Natural killer cell (primary cell): Measurements from ENCODE around the gene CSNK1A1. TPM values are rescaled to one million over a fixed set of nuclear protein-coding genes. Genes with fewer than 3 reads are reported as not detected.

Experiments
- ATAC-seq, 3 donors: fragments of 150-1000 bp in 2 of 3; fragments of 200-7000 bp in 1 of 3; cut with Tn5 transposase; 1 replicate in 1 of 3; 2 replicates in 2 of 3; pipeline ENCODE4 v1.10.0; 2021; ENCODE audit warnings: mild to moderate bottlenecking in 2 of 3, moderate library complexity in 2 of 3
- DNase-seq, 2 donors: peaks; one replicate each; pipeline versions ENCODE4 v3.0.0 to v3.0.0-alpha.2; 2013 to 2021; ENCODE audit warnings: mixed read lengths in 1 of 2
- H3K27ac ChIP-seq: one replicate; pipeline ENCODE4 v1.5.1; 2013; ENCODE audit warnings: mild to moderate bottlenecking, low read length
- H3K27me3 ChIP-seq: one replicate; pipeline ENCODE4 v1.6.1; 2013; ENCODE audit warnings: low read length; ENCODE audit not compliant: control insufficient read depth, insufficient read depth
- H3K36me3 ChIP-seq: one replicate; pipeline ENCODE4 v1.6.1; 2013; ENCODE audit warnings: low read length; ENCODE audit not compliant: control insufficient read depth, insufficient read depth
- H3K4me1 ChIP-seq: one replicate; pipeline ENCODE4 v1.6.1; 2013; ENCODE audit warnings: low read length; ENCODE audit not compliant: control insufficient read depth, insufficient read depth
- H3K4me3 ChIP-seq: one replicate; pipeline ENCODE4 v1.5.1; 2013; ENCODE audit warnings: low read length
- H3K9me3 ChIP-seq: one replicate; pipeline ENCODE4 v1.6.1; 2013; ENCODE audit warnings: low read length; ENCODE audit not compliant: control insufficient read depth, insufficient read depth
- H3K27ac Mint-ChIP-seq, 2 donors: one replicate each; pipeline ENCODE4 v1.8.0; 2022; ENCODE audit warnings: mild to moderate bottlenecking in 2 of 2, mixed read lengths in 2 of 2, moderate library complexity in 1 of 2
- H3K27me3 Mint-ChIP-seq, 2 donors: one replicate each; pipeline ENCODE4 v1.8.0; 2022; ENCODE audit warnings: low read depth in 2 of 2, mixed read lengths in 2 of 2
- H3K36me3 Mint-ChIP-seq: one replicate; pipeline ENCODE4 v1.8.0; 2022; ENCODE audit warnings: mixed read lengths
- H3K4me1 Mint-ChIP-seq, 2 donors: one replicate each; pipeline ENCODE4 v1.8.0; 2022; ENCODE audit warnings: mixed read lengths in 2 of 2
- H3K4me3 Mint-ChIP-seq: one replicate; pipeline ENCODE4 v1.8.0; 2022; ENCODE audit warnings: mild to moderate bottlenecking, moderate library complexity, mixed read lengths
- H3K9me3 Mint-ChIP-seq, 2 donors: one replicate each; pipeline ENCODE4 v1.8.0; 2022; ENCODE audit warnings: mixed read lengths in 2 of 2
- WGBS: methylation state at CpG from one replicate; pipeline ENCODE4 v1.1.7; 2013; ENCODE audit warnings: missing lambda C conversion rate; ENCODE audit not compliant: insufficient coverage; 5-methylcytosine and 5-hydroxymethylcytosine counted together
- intact Hi-C: fragments of 100-400 bp; cut with micrococcal nuclease; formaldehyde crosslinking; loops from one replicate; pipeline ENCODE4 v1.14.2; 2022
- total RNA-seq, 4 donors: library from RNA; stranded (reverse); fragments of 120-200 nt in 1 of 4; gene quantifications; one replicate each; pipeline versions ENCODE4 v1.2.3 to v1.2.4, GENCODE V29; 2013 to 2022
- TF ChIP-seq, protein P1 (sequence below): fragments of 200-600 bp; IDR thresholded peaks from one replicate; pipeline ENCODE4 v1.8.0; 2022; ENCODE audit warnings: antibody characterized with exemption

The CSNK1A1 gene
- total RNA-seq, 3 donors from 2014 or later (not counting 1 experiment from before 2014, with no cell fraction given) = 183 to 209 (median 206) TPM

DNA sequence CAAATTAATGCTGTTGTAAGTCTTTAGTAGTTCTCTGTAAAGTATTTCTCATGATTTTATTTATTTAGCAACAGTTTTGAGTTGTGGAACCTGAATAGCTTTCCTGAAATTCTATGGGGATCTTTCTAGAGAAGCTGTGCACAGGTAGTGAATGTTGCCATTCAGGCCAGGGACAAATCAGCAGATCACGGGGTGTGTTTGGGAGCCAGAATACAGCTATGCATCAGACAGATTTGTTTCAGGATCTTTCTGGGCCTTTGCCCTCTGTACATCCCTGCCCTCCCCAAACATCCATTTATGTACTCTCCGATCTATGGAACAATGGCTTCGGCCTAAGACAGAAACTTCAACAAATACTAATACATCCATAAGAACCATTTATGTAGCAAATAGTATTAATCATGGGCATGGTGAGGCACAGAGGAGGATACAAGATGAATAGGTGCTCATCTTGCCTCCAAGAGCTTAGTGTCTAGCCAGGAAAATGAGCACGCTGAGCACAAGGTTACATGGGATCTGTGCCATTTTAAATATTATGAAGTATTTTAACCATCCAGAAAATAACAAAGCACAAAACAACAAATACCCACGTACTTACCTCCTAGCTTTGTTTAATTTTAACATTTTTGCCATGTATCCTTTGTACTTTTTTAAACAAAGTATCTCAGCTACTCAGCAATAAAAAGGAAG lies 43.1 kb upstream of the CSNK1A1 start:
- Mint-ChIP-seq H3K4me1 (no peaks in the 10 kb centered on the region), H3K9me3 (no peaks in the 10 kb centered on the region), H3K27me3 (peaks cover 10 to 13% of the 10 kb centered on the region in 2 donors), H3K4me3 (no peak overlapping the region), H3K36me3 (no peaks in the 10 kb centered on the region), H3K27ac (no peak overlapping the region)
- intact Hi-C loops = no loop called here
- H3K27me3 ChIP-seq = no peaks in the 10 kb centered on the region
- H3K36me3 ChIP-seq = no peaks in the 10 kb centered on the region
- TF ChIP-seq, protein P1, sequence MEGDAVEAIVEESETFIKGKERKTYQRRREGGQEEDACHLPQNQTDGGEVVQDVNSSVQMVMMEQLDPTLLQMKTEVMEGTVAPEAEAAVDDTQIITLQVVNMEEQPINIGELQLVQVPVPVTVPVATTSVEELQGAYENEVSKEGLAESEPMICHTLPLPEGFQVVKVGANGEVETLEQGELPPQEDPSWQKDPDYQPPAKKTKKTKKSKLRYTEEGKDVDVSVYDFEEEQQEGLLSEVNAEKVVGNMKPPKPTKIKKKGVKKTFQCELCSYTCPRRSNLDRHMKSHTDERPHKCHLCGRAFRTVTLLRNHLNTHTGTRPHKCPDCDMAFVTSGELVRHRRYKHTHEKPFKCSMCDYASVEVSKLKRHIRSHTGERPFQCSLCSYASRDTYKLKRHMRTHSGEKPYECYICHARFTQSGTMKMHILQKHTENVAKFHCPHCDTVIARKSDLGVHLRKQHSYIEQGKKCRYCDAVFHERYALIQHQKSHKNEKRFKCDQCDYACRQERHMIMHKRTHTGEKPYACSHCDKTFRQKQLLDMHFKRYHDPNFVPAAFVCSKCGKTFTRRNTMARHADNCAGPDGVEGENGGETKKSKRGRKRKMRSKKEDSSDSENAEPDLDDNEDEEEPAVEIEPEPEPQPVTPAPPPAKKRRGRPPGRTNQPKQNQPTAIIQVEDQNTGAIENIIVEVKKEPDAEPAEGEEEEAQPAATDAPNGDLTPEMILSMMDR = no peak
- DNase-seq = no peak
- H3K4me1 ChIP-seq = no peaks in the 10 kb centered on the region
- 100% methylated on average over 4 of the region's 5 CpGs for WGBS
- ATAC-seq = no peak
- H3K9me3 ChIP-seq = no peaks in the 10 kb centered on the region
- no peak overlapping the region for H3K27ac ChIP-seq
- no peak overlapping the region for H3K4me3 ChIP-seq

DNA sequence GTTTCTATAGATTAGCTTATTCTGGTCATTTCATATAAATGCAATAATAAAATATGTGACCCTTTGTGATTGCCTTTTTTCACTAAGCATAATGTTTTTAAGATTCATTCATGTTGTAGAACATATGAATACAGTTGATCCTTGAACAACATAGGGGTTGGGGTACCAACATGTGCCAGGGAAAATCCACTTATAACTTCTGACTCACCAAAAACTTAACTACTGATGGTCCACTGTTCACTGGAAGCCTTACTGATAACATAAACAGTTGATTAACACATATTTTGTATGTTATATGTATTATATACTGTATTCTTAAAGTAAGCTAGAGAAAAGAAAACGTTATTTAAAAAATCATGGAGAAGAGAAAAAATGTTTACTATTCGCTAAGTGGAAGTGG lies 42.1 kb upstream of the CSNK1A1 start:
- Mint-ChIP-seq H3K4me3 (no peak overlapping the region), H3K9me3 (no peaks in the 10 kb centered on the region), H3K27ac (no peak overlapping the region), H3K27me3 (peaks cover 10 to 13% of the 10 kb centered on the region in 2 donors), H3K4me1 (no peaks in the 10 kb centered on the region), H3K36me3 (no peaks in the 10 kb centered on the region)
- TF ChIP-seq, protein P1 = no peak
- Histone ChIP-seq H3K4me3 (no peak overlapping the region), H3K4me1 (no peaks in the 10 kb centered on the region), H3K9me3 (no peaks in the 10 kb centered on the region), H3K36me3 (no peaks in the 10 kb centered on the region), H3K27ac (no peak overlapping the region), H3K27me3 (no peaks in the 10 kb centered on the region)
- intact Hi-C loops = no loop called here
- no peak for ATAC-seq
- WGBS = 100% methylated on average over 2 of the region's 2 CpGs
- DNase-seq = no peak

DNA sequence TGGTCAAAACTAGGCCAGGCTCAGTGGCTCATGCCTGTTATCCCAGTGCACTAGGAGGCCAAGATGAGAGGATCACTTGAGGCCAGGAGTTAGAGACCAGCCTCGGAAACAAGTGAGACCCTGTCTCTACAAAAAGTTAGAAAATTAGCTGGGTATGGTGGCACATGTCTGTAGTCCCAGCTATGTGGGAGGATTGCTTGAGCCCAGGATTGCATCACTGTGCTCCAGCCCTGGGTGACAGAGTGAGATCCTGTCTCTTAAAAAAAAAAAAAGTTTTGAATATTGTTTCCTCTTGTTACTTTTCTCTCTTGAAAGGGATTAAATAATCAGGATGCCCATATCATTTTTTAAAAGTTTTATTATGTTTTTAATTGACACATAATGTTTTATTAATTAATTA lies 37.7 kb upstream of the CSNK1A1 start:
- intact Hi-C loops = no loop called here
- ATAC-seq = no peak
- no peaks in the 10 kb centered on the region for H3K9me3 Mint-ChIP-seq

More for the DNA sequence above, 37.7 kb upstream of the CSNK1A1 start:
- WGBS = 100% methylated on average over 1 of the region's 1 CpG
- DNase-seq = no peak
- Mint-ChIP-seq H3K4me1 (no peaks in the 10 kb centered on the region), H3K4me3 (no peak overlapping the region), H3K27ac (no peak overlapping the region), H3K36me3 (no peaks in the 10 kb centered on the region), H3K27me3 (peaks cover 12 to 20% of the 10 kb centered on the region in 2 donors)
- Histone ChIP-seq H3K27ac (no peak overlapping the region), H3K4me1 (no peaks in the 10 kb centered on the region), H3K9me3 (no peaks in the 10 kb centered on the region), H3K27me3 (no peaks in the 10 kb centered on the region), H3K36me3 (no peaks in the 10 kb centered on the region), H3K4me3 (no peak overlapping the region)
- TF ChIP-seq, protein P1 = no peak
